ENCODE measurements around the gene TMEM120B.

TMEM120B gene

DNA sequence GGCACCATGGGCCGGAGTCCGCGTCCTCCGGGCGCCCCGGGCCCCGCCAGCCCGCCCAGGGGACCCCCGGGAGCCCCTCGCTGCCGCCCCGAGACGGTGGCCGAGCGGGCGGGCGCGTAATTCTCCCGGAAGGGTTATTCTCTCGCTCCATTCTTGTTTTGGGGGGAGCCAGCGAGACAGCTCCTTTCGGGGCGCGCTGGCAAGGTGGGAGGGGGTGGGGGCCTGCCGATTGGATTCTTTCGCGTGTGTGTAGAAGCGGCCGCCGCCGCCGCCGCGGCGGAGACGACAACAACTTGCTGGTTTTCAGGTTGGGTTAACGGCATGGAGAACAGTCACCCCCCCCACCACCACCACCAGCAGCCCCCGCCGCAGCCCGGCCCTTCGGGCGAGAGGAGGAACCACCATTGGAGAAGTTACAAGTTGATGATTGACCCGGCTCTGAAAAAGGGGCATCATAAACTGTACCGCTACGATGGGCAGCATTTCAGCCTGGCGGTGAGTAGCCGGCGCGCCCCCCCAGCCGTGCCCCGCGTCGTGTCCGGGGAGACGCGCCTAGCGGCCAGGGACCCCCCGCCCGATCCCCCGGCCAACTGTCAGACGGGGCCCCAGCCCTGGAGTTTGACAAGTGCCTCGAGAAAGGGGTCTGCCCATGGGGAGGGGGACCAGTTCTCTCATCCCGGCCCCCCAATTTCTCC, 92.0 kb downstream of the TMEM120B start:
- no peak for DNase-seq (ENCODE audit: low spot score)

GRCh38 chr12:121805171-121806008, 92.8 kb downstream of the TMEM120B start:
- no peak for DNase-seq (ENCODE audit: low spot score)

DNA sequence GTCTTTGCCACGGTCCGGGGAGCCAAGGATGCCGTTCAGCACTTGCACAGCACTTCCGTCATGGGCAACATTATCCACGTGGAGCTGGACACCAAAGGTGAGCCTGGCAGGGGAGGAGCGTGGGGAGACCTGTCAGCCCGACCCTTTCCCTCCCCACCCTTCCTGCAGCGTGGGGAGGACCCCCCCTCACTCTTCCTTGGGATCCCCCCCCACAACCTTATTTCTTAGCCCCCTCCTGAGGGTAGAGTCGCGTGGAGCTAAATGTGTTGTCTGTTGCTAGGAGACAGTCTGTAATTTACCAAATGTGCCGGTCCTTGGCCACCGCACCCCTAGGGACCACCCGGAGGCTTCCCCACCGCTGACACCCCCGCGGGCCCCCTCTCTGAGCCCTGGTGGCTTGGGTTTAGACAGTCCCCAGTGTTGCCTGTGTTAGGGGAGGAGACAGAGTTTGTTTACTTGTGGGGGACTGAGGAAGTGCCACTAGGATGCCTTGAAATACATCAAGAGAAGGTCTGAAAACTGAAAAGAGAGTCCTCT, 93.5 kb downstream of the TMEM120B start:
- no peak for DNase-seq (ENCODE audit: low spot score)

DNA sequence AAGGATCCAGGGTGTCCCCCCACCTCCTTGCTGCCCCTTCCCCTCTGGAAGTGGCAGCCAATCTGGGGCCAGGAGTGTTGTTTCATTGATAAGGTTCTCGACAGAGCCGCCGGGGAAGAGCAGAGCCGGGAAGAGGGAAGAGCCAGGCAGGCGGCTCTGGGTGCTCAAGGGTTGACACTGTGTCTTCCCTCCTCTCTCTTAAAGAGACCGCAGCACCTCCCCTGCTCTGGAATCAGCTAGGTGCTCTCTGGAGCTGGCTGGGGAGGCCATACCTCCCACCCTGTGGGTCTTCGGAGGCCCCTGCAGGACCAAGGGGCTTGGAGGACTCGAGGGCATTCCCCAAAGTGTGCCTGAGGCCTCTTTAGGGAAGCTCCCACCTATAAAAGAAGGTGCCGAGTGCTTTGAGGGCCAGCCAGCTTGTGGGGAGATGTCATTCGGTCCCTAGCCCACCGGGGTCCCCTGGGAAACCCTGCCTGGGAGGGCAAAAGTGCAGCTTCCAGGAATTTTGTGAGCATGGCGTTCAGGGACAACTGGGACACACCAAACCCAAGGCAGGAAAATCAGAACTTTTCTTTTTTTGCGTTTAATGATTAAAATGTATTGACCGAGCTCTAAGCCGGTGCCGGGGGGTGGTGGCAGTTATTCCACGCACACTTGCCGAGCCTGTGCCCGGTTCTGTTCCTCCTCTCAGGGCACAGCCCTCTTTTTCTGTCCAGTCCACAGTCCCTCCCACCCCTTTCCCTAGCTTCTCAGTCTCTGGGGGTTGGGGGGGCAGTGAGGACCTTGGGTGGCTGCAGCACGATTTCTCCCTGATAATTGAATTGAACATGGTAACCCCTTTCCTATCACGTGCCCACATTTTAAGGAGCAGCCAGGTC, 94.2 kb downstream of the TMEM120B start:
- DNase-seq (ENCODE audit: low spot score), result no peak

GRCh38 chr12:121807642-121808347, 95.2 kb downstream of the TMEM120B start:
- DNase-seq (ENCODE audit: low spot score), result no peak

DNA sequence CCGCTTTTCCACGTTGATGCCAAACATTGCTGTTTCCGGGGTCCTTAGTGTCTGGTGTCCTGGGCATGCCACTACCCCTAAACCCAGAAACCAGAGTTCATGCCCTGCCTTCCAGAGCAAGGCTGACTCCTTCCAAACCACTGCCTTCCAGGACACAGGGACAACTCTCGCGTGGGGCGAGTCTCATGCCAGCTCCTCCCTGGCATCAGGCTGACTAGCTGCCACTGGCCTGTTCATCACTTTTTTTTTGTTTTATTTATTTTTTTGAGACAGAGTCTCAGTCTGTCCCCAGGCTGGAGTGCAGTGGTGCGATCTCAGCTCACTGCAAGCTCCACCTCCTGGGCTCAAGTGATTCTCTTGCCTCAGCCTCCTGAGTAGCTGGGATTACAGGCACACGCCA, 96.1 kb downstream of the TMEM120B start:
- DNase-seq (ENCODE audit: low spot score), result no peak

DNA sequence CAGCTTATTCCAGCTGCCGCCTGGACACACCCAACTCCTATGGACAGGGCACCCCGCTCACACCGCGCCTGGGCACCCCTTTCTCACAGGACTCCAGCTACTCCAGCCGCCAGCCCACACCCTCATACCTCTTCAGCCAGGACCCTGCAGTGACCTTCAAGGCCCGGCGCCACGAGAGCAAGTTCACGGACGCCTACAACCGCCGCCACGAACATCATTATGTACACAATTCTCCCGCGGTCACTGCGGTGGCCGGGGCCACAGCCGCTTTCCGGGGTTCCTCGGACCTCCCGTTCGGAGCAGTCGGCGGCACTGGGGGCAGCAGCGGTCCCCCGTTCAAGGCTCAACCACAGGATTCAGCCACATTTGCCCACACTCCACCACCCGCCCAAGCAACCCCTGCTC, 97.2 kb downstream of the TMEM120B start:
- no peak for DNase-seq (ENCODE audit: low spot score)

GRCh38 chr12:121810234-121810817, 97.8 kb downstream of the TMEM120B start:
- no peak for DNase-seq (ENCODE audit: low spot score)

DNA sequence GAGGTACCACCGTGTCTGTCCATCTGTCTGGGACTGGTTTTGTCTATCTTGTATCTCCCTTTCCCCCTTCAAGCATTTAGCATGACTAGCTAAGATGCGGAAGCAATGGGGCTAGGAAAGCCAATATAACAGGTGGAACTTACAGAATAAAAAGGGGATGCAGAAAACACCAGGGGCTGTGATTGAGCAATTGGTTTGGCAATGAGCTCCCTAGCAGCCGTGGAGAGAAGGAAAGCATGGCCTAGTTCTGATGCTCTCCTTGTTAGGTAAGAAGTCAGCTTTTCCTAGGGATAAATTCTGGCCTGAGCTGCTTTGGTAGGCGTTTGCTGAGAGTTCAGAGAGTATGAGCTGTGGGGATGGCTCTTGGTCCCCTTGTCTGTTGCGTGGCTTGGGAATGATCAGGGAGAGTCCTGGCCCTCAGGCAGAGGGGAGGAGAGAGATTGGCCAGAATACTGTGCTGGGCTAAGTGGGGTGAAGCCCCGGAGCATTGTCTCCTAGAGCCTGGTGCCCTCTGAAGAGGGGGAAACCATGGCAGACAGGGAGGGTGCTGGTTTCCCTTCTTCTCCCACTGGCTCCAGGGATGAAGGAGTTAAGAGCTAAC, 98.4 kb downstream of the TMEM120B start:
- no peak for DNase-seq (ENCODE audit: low spot score)

- peak; percentile 79 for DNase-seq (ENCODE audit: low spot score)
Observed at GRCh38 chr12:121811434-121812319, 99.1 kb downstream of the TMEM120B start.

DNA sequence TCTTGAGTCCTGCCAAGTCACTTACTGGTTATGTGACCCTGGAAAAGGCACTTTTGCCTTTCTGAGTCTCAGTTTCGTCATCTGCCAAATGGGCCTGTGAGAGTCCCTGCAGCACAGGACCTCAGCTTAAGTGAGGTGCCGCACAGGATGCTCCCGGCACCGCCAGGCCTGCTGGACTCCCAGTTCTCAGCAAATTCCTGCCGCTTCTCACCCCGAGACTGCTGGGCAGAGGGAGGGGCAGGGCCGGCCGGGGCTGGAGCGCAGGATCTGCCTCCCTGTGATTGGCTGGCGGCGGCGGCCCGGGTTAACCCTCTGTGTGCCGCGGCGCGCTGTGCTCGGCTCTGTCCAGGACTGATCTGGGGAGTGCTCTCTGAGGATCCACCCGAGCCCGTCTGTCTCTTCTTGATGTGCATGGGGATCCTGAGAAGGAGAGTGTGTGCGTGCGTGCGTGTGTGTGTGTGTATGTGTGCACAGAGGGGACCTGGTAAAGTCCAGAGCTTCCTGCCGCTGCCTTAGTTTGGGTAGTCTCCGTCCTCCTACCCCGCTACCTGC, 99.8 kb downstream of the TMEM120B start:
- peak; percentile 81 for DNase-seq (ENCODE audit: low spot score)

- DNase-seq (ENCODE audit: low spot score), result no peak
Observed at GRCh38 chr12:121812921-121813896, 100.7 kb downstream of the TMEM120B start.

- no peak for DNase-seq (ENCODE audit: low spot score)
Observed at GRCh38 chr12:121813951-121814350, 101.4 kb downstream of the TMEM120B start.

DNA sequence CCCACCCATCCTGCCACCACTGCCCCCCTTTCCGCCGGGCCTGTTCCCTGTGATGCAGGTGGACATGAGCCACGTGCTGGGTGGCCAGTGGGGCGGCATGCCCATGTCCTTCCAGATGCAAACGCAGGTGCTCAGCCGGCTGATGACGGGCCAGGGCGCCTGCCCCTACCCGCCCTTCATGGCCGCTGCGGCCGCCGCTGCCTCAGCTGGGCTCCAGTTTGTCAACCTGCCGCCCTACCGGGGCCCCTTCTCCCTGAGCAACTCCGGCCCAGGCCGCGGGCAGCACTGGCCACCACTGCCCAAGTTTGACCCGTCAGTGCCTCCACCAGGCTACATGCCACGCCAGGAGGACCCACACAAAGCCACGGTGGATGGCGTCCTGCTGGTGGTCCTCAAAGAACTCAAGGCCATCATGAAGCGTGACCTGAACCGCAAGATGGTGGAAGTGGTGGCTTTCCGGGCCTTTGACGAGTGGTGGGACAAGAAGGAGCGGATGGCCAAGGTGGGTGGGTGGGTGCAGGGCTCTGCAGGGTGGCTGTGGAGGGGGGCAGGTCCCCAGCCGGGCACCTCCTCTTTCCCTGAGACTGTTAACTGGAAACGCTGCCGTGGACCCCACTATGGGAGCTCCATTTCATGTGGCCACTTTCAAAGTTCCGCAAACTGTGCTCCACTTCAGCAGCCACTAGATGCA, 102.0 kb downstream of the TMEM120B start:
- DNase-seq (ENCODE audit: low spot score), result no peak

GRCh38 chr12:121815263-121815662, 102.7 kb downstream of the TMEM120B start:
- no peak for DNase-seq (ENCODE audit: low spot score)

- DNase-seq (ENCODE audit: low spot score), result no peak
Observed at GRCh38 chr12:121816925-121817647, 104.5 kb downstream of the TMEM120B start.

DNA sequence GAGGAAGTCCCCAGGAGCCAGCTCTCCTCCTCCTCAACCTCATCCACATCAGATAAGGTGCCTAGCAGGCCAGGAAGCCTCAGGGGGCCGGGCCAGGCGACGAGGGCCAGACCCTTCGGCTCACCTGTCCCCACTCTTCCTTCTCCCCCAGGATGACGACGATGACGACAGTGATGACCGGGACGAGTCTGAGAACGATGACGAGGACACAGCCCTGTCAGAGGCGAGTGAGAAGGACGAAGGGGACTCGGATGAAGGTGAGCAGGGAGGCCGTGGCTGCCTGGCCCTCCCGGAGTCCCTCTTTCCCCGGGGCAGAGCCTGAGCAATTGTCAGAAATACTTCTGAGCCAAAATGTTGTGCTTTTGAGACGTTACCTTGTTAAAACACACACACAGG, 105.1 kb downstream of the TMEM120B start:
- DNase-seq (ENCODE audit: low spot score), result no peak
